Esophagus (tissue), 2 donors: ENCODE data around the gene RHBDF2. TPM values are rescaled to one million over a fixed set of nuclear protein-coding genes. Genes with fewer than 3 reads are reported as not detected.

Source experiments
- H3K27ac ChIP-seq, 2 donors: one replicate each; pipeline ENCODE4 v1.5.1; 2013; ENCODE audit warnings: low read depth in 2 of 2, mild to moderate bottlenecking in 2 of 2, inconsistent platforms in 1 of 2, low read length in 1 of 2, moderate library complexity in 1 of 2
- H3K27me3 ChIP-seq, 2 donors: one replicate each; pipeline ENCODE4 v1.6.1; 2013; ENCODE audit warnings: low read length in 2 of 2, control low read depth in 1 of 2, mild to moderate bottlenecking in 1 of 2; ENCODE audit not compliant: insufficient read depth in 2 of 2, control insufficient read depth in 1 of 2
- H3K36me3 ChIP-seq, 2 donors: one replicate each; pipeline ENCODE4 v1.6.1; 2013; ENCODE audit warnings: low read length in 1 of 2; ENCODE audit not compliant: control insufficient read depth in 2 of 2, insufficient read depth in 2 of 2
- H3K4me1 ChIP-seq, 2 donors: one replicate each; pipeline ENCODE4 v1.6.1; 2013; ENCODE audit warnings: low read length in 1 of 2; ENCODE audit not compliant: control insufficient read depth in 2 of 2, insufficient read depth in 2 of 2
- H3K4me3 ChIP-seq, 2 donors: one replicate each; pipeline ENCODE4 v1.5.1; 2013; ENCODE audit warnings: low read length in 2 of 2, mild to moderate bottlenecking in 2 of 2, low read depth in 1 of 2, moderate library complexity in 1 of 2
- H3K9me3 ChIP-seq, 2 donors: one replicate each; pipeline ENCODE4 v1.6.1; 2013; ENCODE audit warnings: mild to moderate bottlenecking in 2 of 2, low read depth in 1 of 2, low read length in 1 of 2, moderate library complexity in 1 of 2; ENCODE audit not compliant: control insufficient read depth in 2 of 2, insufficient read depth in 1 of 2
- WGBS, 2 donors: extraction: QIAGEN DNeasy Blood & Tissue Kit; methylation state at CpG; one replicate each; pipeline ENCODE4 v1.1.7; 2013; 5-methylcytosine and 5-hydroxymethylcytosine counted together
- polyA plus RNA-seq, 2 donors: library from polyadenylated mRNA; stranded (reverse); fragments of 200-250 nt; gene quantifications; one replicate each; pipeline ENCODE4 v1.2.3, GENCODE V29; 2013
- donor health status: healthy with polysubstance abuse.
- donor health status: Bipolar disorder and iron deficiency.

The RHBDF2 gene
- polyA plus RNA-seq, 2 donors = 19.4 to 27.3 TPM

DNA sequence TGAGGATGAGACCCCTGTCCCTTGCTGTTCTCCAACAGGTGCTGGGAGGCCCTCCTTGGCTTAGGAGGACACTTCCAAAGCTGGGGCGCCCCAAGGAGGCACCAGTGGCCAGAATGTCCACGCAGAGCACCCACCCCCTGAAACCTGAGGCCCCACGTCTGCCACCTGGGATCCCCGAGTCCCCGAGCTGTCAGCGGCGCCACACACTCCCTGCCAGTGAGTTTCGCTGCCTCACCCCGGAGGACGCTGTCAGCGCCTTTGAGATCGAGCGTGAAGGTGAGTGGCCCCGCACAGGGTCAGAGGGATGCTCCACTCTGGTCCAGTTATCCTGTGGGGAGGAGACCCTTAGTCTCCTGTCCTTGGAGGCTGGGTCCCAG is 32.6 kb downstream of the RHBDF2 start:
- no peaks in the 10 kb centered on the region for H3K27me3 ChIP-seq
- no peak overlapping the region for H3K4me3 ChIP-seq
- H3K27ac ChIP-seq = no peak overlapping the region
- no peaks in the 10 kb centered on the region for H3K9me3 ChIP-seq
- H3K36me3 ChIP-seq = peaks cover 11 to 36% of the 10 kb centered on the region in 2 donors
- peaks cover 0 to 2% of the 10 kb centered on the region in 2 donors for H3K4me1 ChIP-seq
- WGBS, 2 donors = 84 to 85% methylated on average over 14 of the region's 14 CpGs

DNA sequence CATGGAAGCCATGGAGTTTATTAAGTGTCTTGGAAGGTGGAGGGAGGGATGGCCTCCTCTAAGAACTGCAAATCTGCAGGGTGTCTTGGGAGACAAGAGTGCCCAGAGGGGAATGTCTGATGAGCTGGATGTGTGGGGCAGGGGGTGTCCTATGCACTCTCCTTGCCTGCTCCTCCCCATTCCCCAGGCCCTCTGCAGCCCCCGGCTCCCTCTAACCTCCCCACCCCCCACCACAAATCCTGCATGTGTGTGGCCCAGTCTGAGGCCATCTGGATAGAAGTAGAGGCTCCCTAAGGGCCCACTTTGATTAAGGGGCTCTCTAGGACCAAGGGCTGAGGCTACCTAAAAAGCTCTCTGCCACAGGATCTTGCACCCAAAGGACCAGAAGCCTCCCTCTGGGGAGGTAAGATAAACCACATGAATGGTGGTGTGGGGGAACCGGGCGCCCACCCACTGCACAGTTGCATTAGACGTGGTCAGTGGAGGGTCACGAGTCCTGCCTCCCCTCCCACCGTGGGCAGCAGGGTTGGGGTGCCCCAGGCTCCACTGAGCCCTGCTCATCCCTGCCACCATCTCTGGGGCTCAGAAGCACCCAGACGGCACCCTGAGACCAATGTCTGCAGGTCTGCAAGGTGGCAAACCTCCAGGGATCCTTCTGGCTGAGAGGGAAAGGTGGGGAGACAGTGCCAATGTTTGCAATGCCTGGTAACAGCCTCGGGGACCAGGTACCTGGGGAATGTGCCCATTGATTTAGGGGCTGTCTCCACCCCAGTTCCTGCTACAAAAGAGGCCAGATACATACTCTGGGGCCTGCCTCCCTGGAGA is 33.2 kb downstream of the RHBDF2 start:
- 56 to 62% methylated on average over 8 of the region's 8 CpGs for WGBS, 2 donors
- H3K9me3 ChIP-seq = no peaks in the 10 kb centered on the region
- H3K36me3 ChIP-seq = peaks cover 11 to 30% of the 10 kb centered on the region in 2 donors
- no peaks in the 10 kb centered on the region for H3K27me3 ChIP-seq
- no peak overlapping the region for H3K27ac ChIP-seq
- no peak overlapping the region for H3K4me3 ChIP-seq
- H3K4me1 ChIP-seq = peaks cover 0 to 2% of the 10 kb centered on the region in 2 donors

DNA sequence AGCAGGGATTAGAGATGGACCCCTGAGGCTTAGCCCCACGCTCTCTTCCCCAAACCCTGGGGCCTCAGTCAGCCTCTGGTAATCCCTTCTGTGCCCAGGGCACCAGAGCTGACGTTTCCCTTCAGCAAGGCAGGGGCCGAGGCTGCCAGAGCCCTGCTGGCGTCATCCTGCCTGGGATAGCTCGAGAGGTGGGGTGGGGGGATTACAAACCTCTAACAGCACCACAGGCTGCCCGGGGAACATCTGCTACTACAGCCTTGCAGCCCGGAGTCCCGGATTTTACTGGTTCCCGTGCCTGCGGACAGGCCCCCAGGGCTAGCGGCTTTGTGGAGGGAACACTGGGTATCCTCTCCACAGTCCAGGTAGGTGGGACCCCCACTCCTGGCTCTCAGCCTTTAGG is 33.9 kb downstream of the RHBDF2 start, which contains the start of gene AANAT:
Gene AANAT, plus strand, starts transcription at position 238 of the 400 bp plus-strand sequence. CDS start 1,144 bp downstream, outside the sequence.
- Histone ChIP-seq H3K27me3 (no peaks in the 10 kb centered on the region), H3K4me1 (peaks cover 0 to 2% of the 10 kb centered on the region in 2 donors), H3K9me3 (no peaks in the 10 kb centered on the region), H3K36me3 (peaks cover 11 to 24% of the 10 kb centered on the region in 2 donors), H3K4me3 (no peak within 1 kb of the TSS), H3K27ac (no peak within 1 kb of the TSS)
- WGBS, 2 donors = 56 to 80% methylated on average over 11 of the region's 11 CpGs

- WGBS, 2 donors = 78 to 83% methylated on average over 6 of the region's 6 CpGs
- no peak overlapping the region for H3K27ac ChIP-seq
- H3K27me3 ChIP-seq = no peaks in the 10 kb centered on the region
- no peaks in the 10 kb centered on the region for H3K9me3 ChIP-seq
- peaks cover 0 to 2% of the 10 kb centered on the region in 2 donors for H3K4me1 ChIP-seq
- no peak overlapping the region for H3K4me3 ChIP-seq
- peaks cover 6 to 17% of the 10 kb centered on the region in 2 donors for H3K36me3 ChIP-seq
Observed at GRCh38 chr17:76466775-76467130, 34.5 kb downstream of the RHBDF2 start.

DNA sequence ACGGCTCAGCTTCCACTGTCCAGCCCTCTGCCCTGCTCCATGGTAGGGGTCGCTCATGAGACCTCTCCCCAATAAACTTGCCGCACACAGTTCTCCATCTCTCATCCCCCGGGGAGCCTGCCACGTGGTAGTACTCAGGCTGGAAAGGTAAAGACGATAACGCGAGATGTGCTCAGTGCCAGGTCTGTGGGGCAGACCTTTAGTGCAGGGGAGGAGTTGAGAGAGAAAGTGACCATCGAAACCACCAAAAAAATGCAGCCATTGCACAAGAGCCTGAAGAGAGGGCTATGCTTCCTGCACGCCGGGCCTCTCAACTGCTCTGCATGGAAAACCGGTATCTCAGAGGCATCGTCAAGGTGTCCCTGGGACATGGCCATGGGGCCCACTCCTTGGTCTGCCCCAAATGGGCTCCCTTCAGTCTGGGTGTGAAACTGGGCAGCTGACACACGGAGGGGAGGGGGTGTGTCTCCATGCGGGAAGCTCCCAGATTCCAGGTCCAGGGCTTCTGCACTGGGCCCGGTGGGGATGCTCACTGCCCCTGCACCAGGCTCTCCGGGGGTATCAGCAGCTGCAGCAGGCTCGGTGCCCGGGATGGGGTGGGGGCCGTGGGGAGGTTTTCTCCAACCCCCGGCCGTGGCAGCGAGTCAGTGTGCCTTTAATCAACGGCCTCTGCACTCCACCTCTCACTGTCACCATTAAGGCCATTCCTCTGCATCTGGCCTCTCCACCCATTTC is 38.5 kb downstream of the RHBDF2 start:
- no peaks in the 10 kb centered on the region for H3K27me3 ChIP-seq
- H3K27ac ChIP-seq = no peak overlapping the region
- no peak overlapping the region for H3K4me3 ChIP-seq
- no peaks in the 10 kb centered on the region for H3K9me3 ChIP-seq
- H3K36me3 ChIP-seq = no peaks in the 10 kb centered on the region
- H3K4me1 ChIP-seq = peaks cover 0 to 2% of the 10 kb centered on the region in 2 donors
- WGBS, 2 donors = 82 to 87% methylated on average over 24 of the region's 24 CpGs

DNA sequence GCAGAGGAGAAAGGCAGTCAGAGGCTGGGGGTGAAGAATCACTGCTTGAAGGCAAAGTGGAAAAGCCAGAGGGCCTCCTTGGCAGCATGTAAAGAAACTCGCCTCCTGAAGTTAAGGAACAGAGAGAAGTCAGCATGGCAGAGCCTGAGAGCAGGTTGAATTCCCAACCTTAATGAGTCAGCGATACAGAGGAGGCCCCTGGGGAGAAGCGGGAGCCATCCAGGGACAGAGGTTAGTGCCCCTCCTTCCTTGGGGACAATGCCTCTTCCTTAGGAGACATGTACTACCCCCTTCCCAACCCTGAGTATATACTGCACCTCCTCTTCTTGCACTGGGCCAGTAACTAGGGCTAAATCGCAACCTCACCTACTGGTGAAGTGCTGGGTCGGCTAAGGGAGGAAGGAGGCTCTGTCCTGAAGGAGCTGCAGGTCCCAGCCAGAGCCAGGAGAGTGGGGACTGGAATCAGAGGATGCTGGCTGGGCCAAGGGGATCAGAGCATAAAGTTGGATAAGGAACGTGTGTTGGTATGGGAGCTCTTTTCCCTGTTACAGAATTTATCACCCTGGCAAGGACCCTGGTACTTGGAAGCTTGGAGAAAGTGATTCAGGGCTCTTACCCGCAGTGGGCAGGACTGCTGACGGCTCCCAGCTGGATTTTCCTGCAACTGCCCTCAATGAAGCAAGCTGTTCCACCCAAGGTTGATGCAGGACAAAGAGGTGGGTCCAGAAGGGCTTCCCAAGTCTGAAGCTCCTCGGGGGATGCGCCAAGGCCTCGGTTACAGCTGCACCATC is 39.3 kb downstream of the RHBDF2 start:
- Histone ChIP-seq H3K9me3 (no peaks in the 10 kb centered on the region), H3K4me3 (no peak overlapping the region), H3K27ac (no peak overlapping the region), H3K4me1 (peaks cover 0 to 2% of the 10 kb centered on the region in 2 donors), H3K27me3 (no peaks in the 10 kb centered on the region), H3K36me3 (no peaks in the 10 kb centered on the region)
- 83 to 90% methylated on average over 11 of the region's 11 CpGs for WGBS, 2 donors

- Histone ChIP-seq H3K36me3 (no peaks in the 10 kb centered on the region), H3K4me3 (no peak overlapping the region), H3K27ac (no peak overlapping the region), H3K9me3 (no peaks in the 10 kb centered on the region), H3K27me3 (no peaks in the 10 kb centered on the region), H3K4me1 (no peaks in the 10 kb centered on the region)
- WGBS, 2 donors = 79 to 81% methylated on average over 4 of the region's 4 CpGs
Observed at GRCh38 chr17:76459674-76460073, 41.5 kb downstream of the RHBDF2 start.

DNA sequence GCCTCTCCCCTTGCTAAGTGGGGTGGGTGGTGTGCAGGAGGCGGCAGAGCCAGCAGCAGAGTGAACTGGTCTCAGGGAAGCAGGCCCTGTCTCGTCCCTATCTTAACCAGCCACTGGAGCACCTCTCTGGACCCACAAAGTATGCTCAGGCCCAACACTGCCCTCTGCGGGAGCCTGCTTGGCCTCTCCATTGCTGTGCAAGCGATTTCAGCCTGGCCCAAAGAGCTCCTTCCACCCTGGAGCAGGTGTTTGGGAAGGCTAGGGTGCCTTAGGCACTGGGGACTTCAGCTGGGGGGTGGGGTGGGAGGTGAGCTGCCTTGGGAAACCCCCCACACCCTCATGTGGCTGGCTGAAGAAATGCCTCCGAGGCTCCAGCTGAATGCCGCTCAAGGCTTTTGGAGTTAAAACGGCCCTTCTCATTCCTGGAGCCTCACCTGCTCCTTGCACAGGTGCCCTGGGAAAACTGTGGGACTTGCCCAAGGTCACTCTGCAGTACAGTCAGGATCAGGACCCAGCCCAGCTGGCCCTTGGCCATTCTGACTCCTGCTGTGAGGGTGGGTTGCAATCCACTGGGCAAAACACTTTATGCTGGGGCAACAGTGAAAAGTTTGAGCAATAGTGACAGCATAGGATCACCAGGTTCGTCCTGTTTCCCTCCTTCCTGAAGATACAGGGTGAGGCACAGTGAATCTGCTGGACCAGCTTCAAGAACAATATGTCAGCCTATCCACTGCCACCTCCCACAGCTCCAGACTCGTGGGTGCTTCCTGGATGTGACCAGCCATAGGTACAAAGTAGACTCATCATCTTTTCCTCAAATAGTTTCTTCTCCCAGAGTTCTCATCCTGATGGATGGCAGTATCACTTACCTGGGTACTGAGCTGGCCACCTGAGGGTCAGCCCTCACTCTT is 42.4 kb downstream of the RHBDF2 start:
- H3K27ac ChIP-seq = peak overlapping the region in 1 of 2 donors; percentile 24
- H3K9me3 ChIP-seq = no peaks in the 10 kb centered on the region
- WGBS, 2 donors = 40 to 49% methylated on average over 9 of the region's 9 CpGs
- no peak overlapping the region for H3K4me3 ChIP-seq
- H3K4me1 ChIP-seq = no peaks in the 10 kb centered on the region
- H3K36me3 ChIP-seq = no peaks in the 10 kb centered on the region
- H3K27me3 ChIP-seq = no peaks in the 10 kb centered on the region

DNA sequence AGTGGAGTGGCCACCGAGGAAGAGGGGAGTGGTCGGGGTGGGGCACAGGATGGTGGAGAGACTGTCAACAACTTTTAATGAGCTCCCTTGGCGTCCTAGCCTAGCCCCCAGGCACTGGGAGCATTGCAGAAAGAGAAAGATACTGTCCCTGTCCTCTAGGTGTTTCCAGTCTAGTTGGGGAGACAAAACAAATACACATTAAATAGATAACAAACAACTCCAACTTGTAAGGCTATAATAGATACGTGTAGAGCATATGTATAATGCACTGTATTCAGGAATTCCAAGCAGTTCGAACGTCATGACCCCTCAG is 47.8 kb downstream of the RHBDF2 start:
- H3K9me3 ChIP-seq = no peaks in the 10 kb centered on the region
- H3K36me3 ChIP-seq = no peaks in the 10 kb centered on the region
- peaks cover 0 to 4% of the 10 kb centered on the region in 2 donors for H3K4me1 ChIP-seq
- WGBS, 2 donors = 21 to 28% methylated on average over 6 of the region's 6 CpGs
- no peaks in the 10 kb centered on the region for H3K27me3 ChIP-seq
- no peak overlapping the region for H3K4me3 ChIP-seq
- no peak overlapping the region for H3K27ac ChIP-seq
